ENCODE results near the gene NEURL1.

NEURL1 gene

DNA sequence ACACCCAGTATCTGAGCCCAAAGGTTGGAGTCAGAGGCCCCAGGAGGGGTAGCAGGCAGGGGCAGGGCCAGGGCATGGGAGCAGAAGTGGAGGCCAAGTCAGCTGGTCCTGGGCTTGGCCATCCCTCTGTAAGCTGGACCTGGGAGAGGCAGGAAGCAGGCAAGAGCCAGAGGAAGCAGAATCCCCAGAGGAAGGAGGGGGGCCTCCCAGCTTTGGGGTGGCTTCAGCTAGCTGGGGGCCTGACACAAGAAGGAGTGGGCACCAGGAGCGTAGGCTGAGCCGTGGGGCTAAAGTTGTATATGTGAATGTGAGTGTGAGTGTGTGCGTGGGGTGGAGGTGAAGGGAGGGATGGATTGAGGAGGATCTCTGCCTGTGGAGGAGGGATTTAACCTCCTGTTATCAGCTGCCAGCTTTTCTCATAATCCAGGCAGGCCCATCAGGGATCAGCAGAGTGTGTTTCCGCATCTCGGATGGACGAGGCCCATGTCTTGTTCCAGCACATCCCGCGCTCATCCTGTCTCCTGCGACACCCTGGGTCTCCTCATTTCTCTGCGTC is 54.0 kb downstream of the NEURL1 start:
- no peak for DNase-seq (ENCODE audit: low spot score)

DNA sequence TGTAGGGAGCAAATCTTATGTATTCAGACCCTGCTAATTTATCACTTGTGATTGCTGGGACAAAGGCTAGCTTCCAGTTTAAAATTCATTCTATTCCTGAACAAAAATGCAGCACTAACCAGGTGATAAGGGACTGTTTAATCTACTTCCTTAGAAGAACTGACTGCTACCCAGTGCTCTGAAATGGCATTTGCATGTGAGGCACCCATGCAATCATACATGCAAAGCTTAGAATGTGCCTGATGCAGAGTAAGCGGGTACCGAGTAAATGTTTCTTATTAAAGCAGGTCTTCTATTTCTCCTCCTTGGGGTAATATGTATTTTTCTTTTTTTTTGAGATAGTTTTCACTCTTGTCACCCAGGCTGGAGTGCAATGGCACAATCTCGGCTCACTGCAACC is 54.5 kb downstream of the NEURL1 start:
- DNase-seq (ENCODE audit: low spot score), result no peak

DNA sequence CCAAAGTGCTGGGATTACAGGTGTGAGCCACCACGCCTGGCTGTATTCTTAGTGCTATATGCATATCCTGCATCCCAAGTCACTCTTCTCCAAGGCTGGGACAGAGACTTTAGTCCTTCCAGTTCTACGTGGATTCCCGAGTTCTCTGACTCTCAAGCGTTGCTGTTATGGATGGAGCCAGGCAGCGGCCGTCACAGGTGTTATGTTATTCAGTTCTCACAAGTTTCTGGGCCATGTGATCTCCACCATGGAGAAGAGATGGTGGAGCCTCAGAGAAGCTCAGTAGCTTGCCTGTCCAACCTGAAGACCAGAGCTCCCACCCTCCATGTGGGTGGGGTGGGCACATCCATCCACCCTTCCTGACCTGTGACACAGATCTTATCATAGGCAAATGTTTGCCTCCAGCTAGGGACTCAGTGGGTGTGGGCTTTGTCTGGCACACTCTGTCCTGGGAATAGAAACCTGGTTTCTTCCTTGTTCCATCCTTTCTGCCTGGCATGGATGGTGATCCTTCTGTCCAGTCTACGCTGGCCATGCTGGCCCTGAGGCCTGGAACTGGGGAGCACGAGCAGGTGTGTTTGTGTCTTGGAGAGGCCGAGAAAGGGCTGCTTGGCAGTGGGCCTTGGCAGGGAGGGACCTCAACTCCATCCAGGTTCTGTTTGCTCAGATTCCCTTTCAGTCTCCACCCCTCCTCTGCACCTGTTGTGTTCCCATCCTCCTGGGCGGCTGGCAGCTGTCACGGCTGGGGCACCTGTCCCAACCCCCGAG is 55.3 kb downstream of the NEURL1 start:
- DNase-seq (ENCODE audit: low spot score), result no peak

DNA sequence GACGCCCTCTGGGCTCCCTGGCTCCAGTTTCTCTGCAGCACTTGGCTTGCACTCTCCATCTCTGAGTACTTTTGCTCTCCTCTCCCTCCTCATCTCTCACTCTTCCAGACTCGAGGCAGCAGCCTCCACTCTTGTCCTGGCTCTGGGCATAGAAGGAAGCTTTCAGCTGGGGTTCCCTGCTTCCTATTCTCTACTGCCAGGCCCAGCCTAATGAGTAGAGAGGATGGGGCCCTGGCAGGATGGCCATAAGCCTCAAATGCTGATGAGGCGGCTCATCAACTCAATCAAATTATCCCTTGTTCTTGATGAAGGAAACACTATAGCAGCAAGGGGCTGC is 55.8 kb downstream of the NEURL1 start:
- no peak for DNase-seq (ENCODE audit: low spot score)

DNA sequence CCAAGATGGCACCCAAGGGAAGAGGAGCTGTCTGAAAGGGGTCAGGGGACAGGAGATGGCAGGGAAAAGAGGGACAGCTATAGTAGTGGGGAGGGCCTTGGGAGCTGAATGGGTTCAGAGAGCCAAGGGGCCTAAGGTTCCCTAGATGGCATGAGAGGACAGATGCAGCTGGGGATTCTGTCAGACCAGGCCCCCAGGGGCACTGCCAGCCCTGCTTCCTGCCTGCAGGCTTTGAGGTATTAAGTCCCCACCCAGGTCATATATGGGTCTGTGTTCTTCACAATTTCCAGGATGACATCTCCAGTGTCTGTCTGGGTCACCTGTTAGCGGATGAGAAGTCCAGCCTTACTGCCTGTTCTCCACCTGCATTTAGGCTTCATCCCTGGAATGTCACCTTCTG is 56.7 kb downstream of the NEURL1 start:
- DNase-seq (ENCODE audit: low spot score), result no peak

DNA sequence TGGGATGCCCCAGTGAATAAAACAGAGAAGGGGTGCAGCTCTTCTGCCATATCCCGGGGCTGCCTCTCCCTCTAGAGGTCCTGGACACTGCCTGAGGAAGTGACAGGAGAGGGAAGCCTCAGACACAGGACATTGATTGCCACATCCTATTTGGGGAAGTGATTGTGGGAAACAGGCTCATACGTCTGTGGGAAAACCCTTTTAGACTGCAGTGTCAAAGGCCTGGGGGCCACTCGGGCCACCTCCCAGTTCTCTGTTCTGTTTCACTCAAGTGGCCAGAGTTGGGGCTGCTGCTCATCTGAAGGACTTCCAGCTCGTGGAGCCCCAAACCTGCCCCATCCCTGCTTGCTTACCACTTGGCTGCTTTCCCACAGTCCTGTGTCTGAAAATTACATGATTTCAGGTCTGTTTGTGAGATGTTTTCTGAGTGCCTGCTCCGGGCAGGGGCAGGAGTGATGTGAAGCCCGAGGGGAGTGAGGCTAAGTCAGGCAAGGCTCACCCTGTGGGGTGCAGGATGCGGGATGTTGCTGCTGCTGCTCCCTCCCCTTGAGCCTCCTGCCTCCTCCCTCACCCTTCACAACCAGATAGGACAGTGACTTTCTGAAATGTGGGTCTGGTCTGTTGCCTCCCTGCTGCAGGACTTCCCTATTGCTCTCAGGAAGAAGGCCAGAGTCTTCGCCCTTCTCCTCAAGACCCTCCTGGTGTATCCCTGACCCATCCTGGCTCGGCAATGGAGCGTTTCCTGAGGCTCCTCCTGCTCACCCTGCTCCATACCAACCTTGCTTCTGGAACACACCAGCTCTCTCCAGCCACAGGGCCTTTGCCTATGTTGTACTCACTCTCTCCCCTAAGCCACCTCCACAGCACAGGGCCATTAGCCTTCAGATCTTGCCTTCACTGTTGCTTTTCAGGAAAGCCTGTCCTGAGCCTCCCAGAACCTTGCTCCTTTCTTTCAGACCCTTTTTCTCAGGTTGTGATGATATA is 58.4 kb downstream of the NEURL1 start:
- DNase-seq (ENCODE audit: low spot score), result no peak

DNA sequence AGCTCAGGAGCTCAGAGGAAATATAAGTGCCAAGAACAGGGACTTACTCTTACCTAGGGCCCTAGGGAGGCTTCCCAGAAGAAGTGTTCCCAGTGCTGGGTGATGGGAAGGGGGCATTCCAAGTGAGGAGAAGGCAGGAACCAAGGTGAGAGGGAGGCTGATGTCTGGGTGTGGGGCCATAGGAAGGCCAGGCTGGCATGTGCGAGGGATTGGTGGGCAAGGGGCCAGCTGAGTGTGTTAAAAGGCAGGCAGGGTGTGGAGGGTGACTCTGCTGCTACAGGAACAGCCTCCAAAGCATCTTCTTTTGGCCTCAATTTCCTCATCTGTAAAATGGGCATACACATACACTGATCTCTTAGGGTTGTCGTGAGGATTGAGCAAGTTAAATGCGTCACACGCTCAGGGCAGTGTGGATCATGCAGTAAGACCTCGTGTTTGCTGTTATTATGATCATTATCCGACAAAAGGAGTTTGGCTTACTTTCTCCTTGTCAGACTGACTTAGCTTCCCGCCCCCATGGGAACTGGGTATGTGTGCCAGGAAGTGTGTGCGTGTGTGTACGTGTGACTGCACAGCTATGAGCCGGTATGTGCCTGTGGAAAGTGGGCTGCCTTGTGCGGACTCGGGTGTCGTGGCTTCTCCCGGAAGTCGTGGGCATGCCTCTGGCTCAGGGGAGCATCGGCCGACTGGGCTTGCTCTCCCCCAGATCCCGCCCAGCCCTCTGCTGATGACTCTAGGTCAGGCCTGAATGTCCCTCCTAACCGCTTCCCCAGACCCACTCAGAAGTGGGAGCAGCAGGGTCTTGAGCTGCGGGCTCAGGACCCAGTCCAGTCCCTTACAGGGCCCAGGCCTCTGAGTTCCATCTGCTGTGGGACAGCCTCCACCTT is 59.6 kb downstream of the NEURL1 start:
- no peak for DNase-seq (ENCODE audit: low spot score)

DNA sequence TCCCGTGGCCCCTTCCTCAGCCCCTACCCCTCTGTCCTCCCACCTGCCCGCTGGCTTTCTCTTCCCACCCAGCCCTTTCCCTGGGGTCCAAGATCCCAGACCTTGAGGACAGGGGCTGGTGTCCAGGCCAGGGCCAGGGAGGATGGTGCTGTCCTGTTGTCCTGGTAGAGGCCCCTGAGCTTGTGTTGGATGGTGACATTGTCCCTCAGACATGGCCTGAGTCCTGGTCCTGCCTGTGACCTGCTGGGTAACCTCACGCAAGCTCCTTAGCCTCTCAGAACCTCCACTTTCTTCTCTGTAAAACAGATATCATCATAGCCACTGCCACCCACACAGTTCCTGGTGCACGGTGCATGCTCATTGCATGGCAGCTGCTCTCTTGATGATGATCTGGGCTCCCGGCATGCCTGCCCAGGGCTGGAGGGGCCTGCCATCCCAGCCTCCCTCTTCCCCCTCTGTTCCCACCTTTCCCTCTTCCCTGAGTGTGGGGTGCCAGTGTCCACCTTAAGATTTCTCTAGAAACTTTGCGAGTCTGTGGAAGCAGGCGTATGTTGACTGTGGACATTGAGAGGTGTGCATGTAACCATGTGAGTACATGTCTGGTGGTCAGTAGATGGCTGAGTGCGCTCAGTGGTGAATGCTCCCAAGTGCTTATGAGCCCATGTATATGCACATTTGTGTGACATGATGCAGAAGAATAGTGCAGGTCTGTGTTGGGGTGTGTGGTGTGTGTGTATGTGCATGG is 60.4 kb downstream of the NEURL1 start:
- DNase-seq (ENCODE audit: low spot score), result no peak

DNA sequence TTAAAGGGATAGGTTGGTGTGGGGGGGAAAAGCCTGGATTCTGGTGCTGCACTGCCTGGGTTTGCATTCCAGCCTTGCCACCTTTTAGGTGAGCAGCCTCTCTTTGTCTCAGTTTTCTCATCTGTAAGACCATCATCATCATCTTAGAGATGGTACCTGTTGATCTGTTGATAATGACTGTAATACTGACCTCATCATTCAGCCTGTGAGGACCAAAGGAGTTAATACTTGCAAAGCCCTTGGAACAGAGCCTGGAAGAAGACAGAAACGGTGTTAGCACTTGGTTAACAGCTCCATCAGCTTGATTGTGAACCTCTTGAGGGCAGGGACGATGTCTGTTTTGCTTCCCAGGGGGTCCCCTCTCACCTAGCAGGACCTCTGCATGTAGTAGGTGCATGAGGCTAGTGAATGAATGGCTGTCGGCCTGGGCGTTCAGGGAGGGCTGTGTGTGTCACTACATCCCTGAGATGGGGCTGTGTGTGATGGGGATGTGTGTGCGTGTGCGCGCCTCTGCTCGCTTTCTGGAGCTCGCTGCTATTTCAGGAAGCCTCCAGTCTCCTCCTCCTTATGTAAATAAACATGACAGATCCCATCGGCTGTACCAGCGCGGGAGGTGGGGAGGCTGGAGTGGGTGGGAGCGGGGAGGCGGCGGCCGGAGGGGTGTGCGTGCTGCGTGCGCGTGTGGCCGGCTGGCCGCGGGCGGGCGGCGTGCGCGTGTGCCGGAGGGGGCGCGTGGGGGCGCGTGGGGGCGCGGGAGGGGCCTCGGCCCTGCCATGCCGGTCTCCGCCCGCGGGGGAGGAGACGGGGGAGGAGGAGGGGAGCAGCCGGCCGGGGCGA is 61.2 kb downstream of the NEURL1 start:
- no peak for DNase-seq (ENCODE audit: low spot score)

DNA sequence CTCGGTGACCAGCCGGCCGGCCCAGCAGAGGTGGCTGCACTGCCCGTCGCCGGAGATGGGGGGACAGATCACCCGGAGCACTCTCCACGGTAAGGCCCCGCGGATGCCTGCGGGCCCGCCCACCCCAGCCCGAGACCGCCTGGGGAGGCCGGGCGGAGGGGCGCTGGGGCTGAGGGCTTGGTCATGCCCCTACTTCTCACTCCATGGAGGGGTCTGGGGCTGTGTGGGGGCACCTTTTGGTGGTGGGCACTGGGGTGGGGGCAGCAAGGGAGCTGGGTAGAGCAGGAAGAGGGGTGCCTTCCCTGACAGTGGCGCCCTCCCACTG is 61.8 kb downstream of the NEURL1 start:
- no peak for DNase-seq (ENCODE audit: low spot score)

DNA sequence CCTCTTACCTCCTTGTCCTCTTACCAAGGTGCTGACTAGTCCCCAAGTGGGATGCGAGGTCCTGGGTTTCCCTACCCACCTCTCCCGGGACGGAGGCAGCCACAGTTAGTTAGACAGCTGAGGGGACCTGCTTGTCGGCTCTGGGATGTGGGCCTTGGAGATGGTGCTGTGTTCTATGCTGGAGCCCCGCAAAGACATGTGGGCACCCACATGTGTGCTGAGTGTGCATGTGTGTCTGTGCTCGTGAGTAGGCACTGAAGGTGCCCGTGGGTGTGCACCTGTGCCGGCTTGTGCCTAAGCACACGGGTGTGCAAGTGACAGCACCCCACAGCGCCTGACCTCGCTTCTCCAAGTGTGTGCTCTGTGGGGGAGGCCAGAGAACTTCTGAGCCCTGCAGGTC is 62.2 kb downstream of the NEURL1 start:
- DNase-seq (ENCODE audit: low spot score), result no peak

DNA sequence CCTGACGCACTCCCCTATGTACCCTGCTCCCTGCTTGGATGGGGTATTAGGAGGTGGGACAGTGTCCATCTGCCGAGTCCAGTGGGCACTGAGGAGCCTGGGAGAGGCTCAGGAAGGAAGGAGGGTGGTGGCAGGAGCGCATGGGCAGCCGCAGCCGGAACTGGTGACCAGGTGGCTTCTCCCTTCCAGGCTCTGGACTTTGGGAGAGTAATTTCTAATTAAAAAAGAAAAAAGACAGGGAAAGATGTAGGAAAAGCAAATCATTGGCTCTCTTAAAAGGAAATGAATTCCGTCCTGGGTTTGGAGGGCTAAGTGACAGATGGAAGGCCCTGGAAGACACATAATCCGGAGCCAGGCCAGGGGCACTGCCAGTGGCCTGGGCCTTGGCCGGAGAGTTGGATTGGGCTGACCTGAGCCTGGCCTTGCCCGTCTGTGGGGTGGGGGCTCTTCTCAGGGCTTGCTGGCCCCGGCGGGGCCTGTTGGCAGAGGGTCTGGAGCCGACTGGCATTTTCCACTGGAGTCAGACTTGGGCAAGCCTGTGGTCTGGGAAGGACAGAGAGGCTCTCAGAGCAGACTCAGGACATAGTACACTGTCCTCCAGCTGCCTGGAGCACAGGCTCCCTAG is 63.0 kb downstream of the NEURL1 start:
- DNase-seq (ENCODE audit: low spot score), result no peak

DNA sequence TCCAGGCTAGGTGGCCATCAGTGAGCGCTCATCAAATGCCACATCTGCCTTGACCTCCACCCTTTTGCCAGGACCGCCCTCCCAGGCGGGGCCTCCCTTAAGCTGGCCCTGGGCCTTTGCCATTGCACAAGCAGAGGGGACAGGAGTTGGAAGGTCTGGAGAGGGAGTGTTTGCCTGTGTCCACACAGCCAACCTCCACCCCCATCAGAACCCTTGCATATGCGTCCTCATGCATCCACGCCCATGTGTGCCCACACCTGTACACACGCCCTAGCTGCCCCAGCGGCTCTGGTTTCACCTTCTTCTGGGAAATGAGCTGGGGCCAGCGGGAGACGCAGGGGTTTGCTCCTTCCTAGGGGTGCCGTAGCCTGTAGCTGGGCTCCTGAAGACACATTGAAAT is 64.0 kb downstream of the NEURL1 start:
- no peak for DNase-seq (ENCODE audit: low spot score)

DNA sequence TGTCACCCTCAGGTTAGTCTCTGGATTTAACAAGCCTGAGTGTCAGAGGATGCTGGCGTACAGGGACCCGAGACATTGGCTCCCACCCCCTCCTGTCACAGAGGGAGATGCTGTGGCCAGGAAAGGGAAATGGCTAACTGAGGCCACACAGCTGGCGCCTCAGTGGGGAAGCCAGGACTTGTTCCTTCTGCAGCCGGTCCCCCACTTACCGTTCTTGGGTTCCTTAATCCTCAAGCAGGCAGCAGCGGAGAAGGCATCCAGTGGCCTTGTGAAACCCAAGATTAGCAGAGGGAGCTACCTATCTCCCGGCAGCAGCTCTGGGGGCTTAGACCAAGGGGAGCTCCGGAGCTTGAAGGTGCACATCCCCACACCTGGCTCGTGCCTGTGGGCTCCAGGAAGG is 65.4 kb downstream of the NEURL1 start:
- no peak for DNase-seq (ENCODE audit: low spot score)

DNA sequence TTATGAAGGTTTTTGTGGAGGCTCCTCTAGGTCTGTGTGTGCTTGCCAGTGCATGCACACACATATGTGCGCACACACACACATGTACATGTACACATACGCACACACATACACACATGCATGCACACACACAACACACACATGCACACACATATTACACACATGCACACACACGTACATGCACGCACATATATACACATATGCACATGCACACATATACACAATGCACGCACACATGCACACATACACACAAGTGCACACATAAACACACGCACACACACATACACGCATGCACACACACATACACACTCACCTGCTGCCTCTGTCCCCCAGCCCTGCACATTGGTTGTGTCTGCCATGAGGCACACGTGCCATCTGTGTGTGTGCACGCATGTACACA is 66.3 kb downstream of the NEURL1 start:
- DNase-seq (ENCODE audit: low spot score), result no peak

DNA sequence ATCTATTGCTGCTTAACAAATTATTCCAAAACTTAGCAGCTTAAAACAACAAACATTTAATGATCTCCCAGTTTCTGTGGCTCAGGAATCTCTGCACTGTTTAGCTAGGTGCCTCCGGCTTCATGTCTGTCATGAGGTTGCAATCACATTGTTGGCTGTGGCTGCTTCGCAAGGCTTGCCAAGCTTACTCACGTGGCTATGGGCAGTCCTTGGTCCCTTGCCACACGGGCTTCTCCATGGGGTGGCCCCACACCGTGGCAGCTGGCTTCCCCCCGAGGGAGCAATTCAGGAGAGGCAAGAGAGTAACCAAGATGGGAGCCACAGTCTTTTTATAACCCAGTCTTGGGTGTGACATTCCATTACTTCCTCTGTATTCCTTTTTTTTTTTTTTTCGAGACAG is 67.4 kb downstream of the NEURL1 start:
- no peak for DNase-seq (ENCODE audit: low spot score)

DNA sequence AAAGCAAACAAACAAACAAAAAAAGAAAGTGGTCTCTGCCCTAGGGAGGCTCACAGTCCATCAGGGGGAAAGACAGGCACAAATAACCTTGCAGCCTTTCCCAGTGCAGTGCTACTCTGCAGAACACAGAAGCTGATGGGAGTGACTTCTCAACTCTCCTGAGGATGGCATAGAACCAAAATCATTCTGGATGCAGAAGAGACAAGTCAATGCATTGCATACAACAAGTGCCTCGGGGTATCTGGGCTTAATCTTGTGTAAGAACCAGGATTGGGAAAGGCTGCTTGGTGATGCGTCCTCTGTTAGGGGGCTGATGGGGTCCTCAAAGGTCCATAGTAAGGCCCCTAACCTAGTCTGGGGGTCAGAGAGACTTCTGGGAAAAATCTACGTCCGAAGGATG is 68.9 kb downstream of the NEURL1 start:
- DNase-seq (ENCODE audit: low spot score), result no peak

DNA sequence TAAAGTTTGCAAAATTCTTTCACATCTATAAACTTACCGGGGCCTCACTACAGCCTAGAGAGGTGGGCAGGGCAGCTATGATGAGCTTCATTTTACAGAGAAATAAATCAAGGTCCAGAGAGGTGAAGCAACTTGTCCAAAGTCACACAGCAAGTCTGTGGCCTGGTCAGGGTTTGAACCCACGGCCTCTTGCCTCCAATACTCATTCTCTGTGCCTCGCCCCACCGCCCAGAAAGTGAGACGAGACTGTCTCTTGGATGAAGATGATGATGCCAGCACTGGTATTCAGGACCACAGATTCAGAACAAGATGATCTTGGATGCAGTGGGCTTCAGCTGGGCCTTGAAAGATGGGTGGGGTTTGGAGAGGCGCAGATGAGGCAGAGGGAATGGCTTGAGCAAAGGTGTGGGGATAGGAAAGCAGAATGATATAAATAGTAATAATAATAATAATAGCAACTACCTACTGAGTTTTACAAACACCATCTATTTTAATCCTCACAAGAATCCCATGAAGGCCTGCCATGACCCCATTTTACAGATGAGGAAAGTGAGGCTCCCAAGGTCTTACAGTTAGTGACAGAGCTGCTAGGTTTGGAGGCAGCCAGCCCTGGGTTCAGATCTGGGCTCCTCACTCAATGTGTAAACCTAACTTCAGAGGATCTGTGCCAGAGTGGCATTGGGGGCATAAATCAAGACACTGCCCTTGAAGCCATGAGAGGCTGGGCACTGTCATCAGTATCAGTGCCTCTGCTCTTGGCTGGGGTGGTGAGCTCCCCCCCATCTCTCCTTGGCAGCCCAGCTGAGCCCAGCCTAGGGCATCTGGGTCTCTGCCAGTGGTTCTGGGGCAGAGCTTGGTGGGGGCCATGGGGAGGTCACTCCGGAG is 70.0 kb downstream of the NEURL1 start:
- DNase-seq (ENCODE audit: low spot score), result no peak

DNA sequence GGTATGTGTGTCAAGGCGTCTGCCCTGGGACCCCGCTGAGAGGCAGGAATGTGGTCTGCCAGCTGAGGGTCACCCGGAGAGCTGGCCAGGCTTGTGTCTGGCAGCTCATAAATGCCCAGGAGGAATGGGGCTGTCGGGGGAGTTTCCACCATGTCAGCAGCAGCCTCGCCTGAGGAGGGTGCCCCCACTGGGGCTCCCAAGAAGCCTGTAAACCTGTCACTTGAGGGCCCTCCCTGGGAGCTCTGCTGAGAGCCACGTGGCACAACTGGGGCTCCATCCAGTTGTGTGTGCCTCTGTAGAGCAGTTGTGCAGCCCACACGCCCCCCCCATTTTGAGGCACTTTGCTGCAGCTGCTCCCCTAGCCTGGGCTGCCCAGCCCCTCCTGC is 70.6 kb downstream of the NEURL1 start:
- DNase-seq (ENCODE audit: low spot score), result no peak

All from hematopoietic multipotent progenitor cell treated with erythropoietin and hydrocortisone succinate and interleukin-3 and kit ligand, for 15 days (in vitro differentiated cells).